GM23338 (cell line): ENCODE measurements around the gene PHACTR1. TPM values are rescaled to one million over a fixed set of nuclear protein-coding genes. Genes with fewer than 3 reads are reported as not detected.

Source experiments
- ATAC-seq: fragments of 200-7000 bp; cut with Tn5 transposase; 3 replicates; pipeline ENCODE4 v1.9.1; 2020
- DNase-seq: peaks from one replicate; pipeline ENCODE4 v3.0.0-alpha.2; 2015; ENCODE audit warnings: low spot score
- H2AFZ ChIP-seq: fragments of 200-600 bp; sonication (generic); 2 replicates; pipeline ENCODE4 v1.8.0; 2016; ENCODE audit warnings: antibody characterized with exemption, mild to moderate bottlenecking, moderate library complexity
- H3F3A ChIP-seq: fragments of 200-600 bp; sonication (generic); replicated peaks from 2 replicates; pipeline ENCODE4 v1.8.0; 2017; ENCODE audit warnings: antibody characterized with exemption, mixed run types, low read depth
- H3K27ac ChIP-seq: fragments of 200-600 bp; sonication (generic); 2 replicates; pipeline ENCODE4 v1.6.1; 2016; ENCODE audit warnings: low read depth
- H3K27me3 ChIP-seq: fragments of 200-600 bp; sonication (generic); 2 replicates; pipeline ENCODE4 v1.8.0; 2016; ENCODE audit warnings: mild to moderate bottlenecking, mixed run types, moderate library complexity; ENCODE audit not compliant: insufficient read depth
- H3K36me3 ChIP-seq: fragments of 200-600 bp; sonication (generic); 2 replicates; pipeline ENCODE4 v1.8.0; 2016; ENCODE audit warnings: mild to moderate bottlenecking; ENCODE audit not compliant: insufficient read depth
- H3K4me1 ChIP-seq: fragments of 200-600 bp; sonication (generic); 2 replicates; pipeline ENCODE4 v1.8.0; 2016; ENCODE audit warnings: mild to moderate bottlenecking, moderate library complexity; ENCODE audit not compliant: insufficient read depth
- H3K4me2 ChIP-seq: fragments of 200-600 bp; sonication (generic); 2 replicates; pipeline ENCODE4 v1.7.1; 2017; ENCODE audit warnings: mixed run types
- H3K4me3 ChIP-seq: fragments of 200-600 bp; sonication (generic); 2 replicates; pipeline ENCODE4 v1.6.1; 2016; ENCODE audit warnings: mixed run types
- H3K79me2 ChIP-seq: fragments of 200-600 bp; sonication (generic); replicated peaks from 2 replicates; pipeline ENCODE4 v1.8.0; 2017; ENCODE audit warnings: mild to moderate bottlenecking; ENCODE audit not compliant: insufficient read depth
- H3K9me2 ChIP-seq: fragments of 200-600 bp; sonication (generic); 2 replicates; pipeline ENCODE4 v1.8.0; 2017; ENCODE audit not compliant: insufficient read depth
- H4K20me1 ChIP-seq: fragments of 200-600 bp; sonication (generic); replicated peaks from 2 replicates; pipeline ENCODE4 v1.8.0; 2017; ENCODE audit warnings: mild to moderate bottlenecking; ENCODE audit not compliant: insufficient read depth
- H3K27ac Mint-ChIP-seq: 2 replicates; pipeline ENCODE4 v1.8.0; 2020; ENCODE audit warnings: inconsistent platforms, mild to moderate bottlenecking, moderate library complexity, mixed read lengths
- H3K27me3 Mint-ChIP-seq: 3 replicates; pipeline ENCODE4 v1.8.0; 2022; ENCODE audit warnings: low read depth, mild to moderate bottlenecking, moderate library complexity, mixed read lengths, inconsistent platforms; ENCODE audit not compliant: insufficient read depth, poor library complexity
- H3K36me3 Mint-ChIP-seq: 3 replicates; pipeline ENCODE4 v1.8.0; 2021; ENCODE audit warnings: low read depth, mild to moderate bottlenecking, inconsistent platforms, moderate library complexity, mixed read lengths
- H3K4me1 Mint-ChIP-seq: 3 replicates; pipeline ENCODE4 v1.8.0; 2020; ENCODE audit warnings: mild to moderate bottlenecking, inconsistent platforms, mixed read lengths
- H3K4me3 Mint-ChIP-seq: 3 replicates; pipeline ENCODE4 v1.8.0; 2021; ENCODE audit warnings: moderate library complexity, mild to moderate bottlenecking, inconsistent platforms, mixed read lengths
- H3K9me3 Mint-ChIP-seq: 3 replicates; pipeline ENCODE4 v1.8.0; 2020; ENCODE audit warnings: moderate library complexity, mild to moderate bottlenecking, inconsistent platforms, mixed read lengths
- EZH2 ChIP-seq: fragments of 200-600 bp; sonication (generic); IDR thresholded peaks from one replicate; pipeline ENCODE4 v1.8.0; 2017; ENCODE audit warnings: antibody characterized with exemption, mild to moderate bottlenecking, low read depth; ENCODE audit not compliant: unreplicated experiment
- EZH2phosphoT487 ChIP-seq: fragments of 200-600 bp; sonication (generic); IDR thresholded peaks from one replicate; pipeline ENCODE4 v1.8.1; 2018; ENCODE audit warnings: antibody characterized with exemption; ENCODE audit not compliant: unreplicated experiment
- JUNB ChIP-seq: IDR thresholded peaks from one replicate; pipeline ENCODE4 v1.6.1; 2016; ENCODE audit warnings: antibody characterized with exemption; ENCODE audit not compliant: unreplicated experiment
- NANOG ChIP-seq: IDR thresholded peaks from 2 replicates; pipeline ENCODE4 v1.6.1; 2016; ENCODE audit warnings: antibody characterized with exemption, borderline replicate concordance
- POLR2AphosphoS5 ChIP-seq: IDR thresholded peaks from 2 replicates; pipeline ENCODE4 v1.6.1; 2016; ENCODE audit warnings: antibody characterized with exemption, low read depth
- STAT1 ChIP-seq: IDR thresholded peaks from one replicate; pipeline ENCODE4 v1.6.1; 2016; ENCODE audit warnings: antibody characterized with exemption; ENCODE audit not compliant: unreplicated experiment
- ZNF114 ChIP-seq: fragments of 250-450 bp; sonication (Bioruptor Pico); IDR thresholded peaks from 2 replicates; pipeline ENCODE4 v1.5.0; 2020; ENCODE audit warnings: mild to moderate bottlenecking, moderate library complexity
- ZNF331 ChIP-seq: fragments of 250-450 bp; sonication (Bioruptor Pico); IDR thresholded peaks from 2 replicates; pipeline ENCODE4 v1.5.0; 2020; ENCODE audit warnings: low read depth, mild to moderate bottlenecking, moderate library complexity
- polyA plus RNA-seq: library from polyadenylated mRNA; unstranded; fragments of >200 nt; fragmentation: Nextera tagmentation; extraction: Ambion mirVana; gene quantifications from 2 replicates; pipeline ENCODE4 v1.2.1, GENCODE V29; 2016
- total RNA-seq: library from RNA; depleted of rRNA; stranded (reverse); fragments of >200 nt; shearing (Covaris generic); gene quantifications from 2 replicates; pipeline ENCODE4 v1.2.3, GENCODE V29; 2014
- TF ChIP-seq, protein P1 (sequence below): fragments of 250-450 bp; sonication (Bioruptor Pico); IDR thresholded peaks from 2 replicates; pipeline ENCODE4 v1.5.0; 2020; ENCODE audit warnings: mild to moderate bottlenecking, moderate library complexity
- TF ChIP-seq, protein P2 (sequence below), 2 experiments: fragments of 200-600 bp in 1 of 2; sonication (generic) in 1 of 2; conservative IDR thresholded peaks; 2 replicates each; pipeline versions ENCODE4 v1.5.1 to v1.6.1; 2016 to 2017; ENCODE audit warnings: antibody characterized with exemption in 2 of 2, low read depth in 2 of 2, mild to moderate bottlenecking in 2 of 2, moderate library complexity in 1 of 2
- TF ChIP-seq, protein P3 (sequence below): IDR thresholded peaks from 2 replicates; pipeline ENCODE4 v1.6.1; 2016; ENCODE audit warnings: antibody characterized with exemption

PHACTR1 gene
- total and polyA plus RNA-seq, 2 experiments from 2014 or later = 5.9 to 19.3 TPM

DNA sequence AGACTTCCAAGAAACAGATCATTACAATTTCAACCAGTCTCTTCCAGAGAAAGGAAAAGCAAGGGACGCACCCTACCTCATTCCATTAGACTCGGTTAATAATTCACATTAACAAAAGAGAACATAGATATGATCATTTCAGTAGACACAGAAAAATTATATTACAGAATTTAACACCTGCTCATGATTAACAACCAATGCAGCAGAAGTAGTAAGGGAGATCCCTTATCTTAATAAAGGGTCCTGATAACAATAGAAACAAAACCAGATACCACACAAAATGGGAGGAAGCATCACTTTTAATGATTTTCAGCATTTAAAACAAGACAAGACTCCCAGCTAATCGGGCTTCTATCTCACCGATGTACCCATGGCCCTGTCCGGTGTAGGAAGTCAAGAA, 396.8 kb downstream of the PHACTR1 start:
- Mint-ChIP-seq H3K27ac (no peak overlapping the region), H3K4me1 (peaks cover 24% of the 10 kb centered on the region), H3K4me3 (no peak overlapping the region), H3K27me3 (no peaks in the 10 kb centered on the region), H3K36me3 (peaks cover 8% of the 10 kb centered on the region; the same call in 2 of the 3 replicates), H3K9me3 (peaks cover 15% of the 10 kb centered on the region; the same call in 2 of the 3 replicates)
- Histone ChIP-seq H3K79me2 (no peaks in the 10 kb centered on the region), H3K36me3 (no peaks in the 10 kb centered on the region), H3K9me2 (no peaks in the 10 kb centered on the region), H3K27ac (no peak overlapping the region), H3K4me1 (peaks cover 16% of the 10 kb centered on the region), H3F3A (no peaks in the 10 kb centered on the region), H3K27me3 (no peaks in the 10 kb centered on the region), H4K20me1 (no peaks in the 10 kb centered on the region), H3K4me3 (no peak overlapping the region), H2AFZ (no peak overlapping the region), H3K4me2 (peak overlapping the region; percentile 17; the same call in 1 of the 2 replicates)
- TF ChIP-seq ZNF114 (CRISPR knock-in tag) = no peak
- TF ChIP-seq POLR2AphosphoS5 = no peak
- TF ChIP-seq, protein P1, sequence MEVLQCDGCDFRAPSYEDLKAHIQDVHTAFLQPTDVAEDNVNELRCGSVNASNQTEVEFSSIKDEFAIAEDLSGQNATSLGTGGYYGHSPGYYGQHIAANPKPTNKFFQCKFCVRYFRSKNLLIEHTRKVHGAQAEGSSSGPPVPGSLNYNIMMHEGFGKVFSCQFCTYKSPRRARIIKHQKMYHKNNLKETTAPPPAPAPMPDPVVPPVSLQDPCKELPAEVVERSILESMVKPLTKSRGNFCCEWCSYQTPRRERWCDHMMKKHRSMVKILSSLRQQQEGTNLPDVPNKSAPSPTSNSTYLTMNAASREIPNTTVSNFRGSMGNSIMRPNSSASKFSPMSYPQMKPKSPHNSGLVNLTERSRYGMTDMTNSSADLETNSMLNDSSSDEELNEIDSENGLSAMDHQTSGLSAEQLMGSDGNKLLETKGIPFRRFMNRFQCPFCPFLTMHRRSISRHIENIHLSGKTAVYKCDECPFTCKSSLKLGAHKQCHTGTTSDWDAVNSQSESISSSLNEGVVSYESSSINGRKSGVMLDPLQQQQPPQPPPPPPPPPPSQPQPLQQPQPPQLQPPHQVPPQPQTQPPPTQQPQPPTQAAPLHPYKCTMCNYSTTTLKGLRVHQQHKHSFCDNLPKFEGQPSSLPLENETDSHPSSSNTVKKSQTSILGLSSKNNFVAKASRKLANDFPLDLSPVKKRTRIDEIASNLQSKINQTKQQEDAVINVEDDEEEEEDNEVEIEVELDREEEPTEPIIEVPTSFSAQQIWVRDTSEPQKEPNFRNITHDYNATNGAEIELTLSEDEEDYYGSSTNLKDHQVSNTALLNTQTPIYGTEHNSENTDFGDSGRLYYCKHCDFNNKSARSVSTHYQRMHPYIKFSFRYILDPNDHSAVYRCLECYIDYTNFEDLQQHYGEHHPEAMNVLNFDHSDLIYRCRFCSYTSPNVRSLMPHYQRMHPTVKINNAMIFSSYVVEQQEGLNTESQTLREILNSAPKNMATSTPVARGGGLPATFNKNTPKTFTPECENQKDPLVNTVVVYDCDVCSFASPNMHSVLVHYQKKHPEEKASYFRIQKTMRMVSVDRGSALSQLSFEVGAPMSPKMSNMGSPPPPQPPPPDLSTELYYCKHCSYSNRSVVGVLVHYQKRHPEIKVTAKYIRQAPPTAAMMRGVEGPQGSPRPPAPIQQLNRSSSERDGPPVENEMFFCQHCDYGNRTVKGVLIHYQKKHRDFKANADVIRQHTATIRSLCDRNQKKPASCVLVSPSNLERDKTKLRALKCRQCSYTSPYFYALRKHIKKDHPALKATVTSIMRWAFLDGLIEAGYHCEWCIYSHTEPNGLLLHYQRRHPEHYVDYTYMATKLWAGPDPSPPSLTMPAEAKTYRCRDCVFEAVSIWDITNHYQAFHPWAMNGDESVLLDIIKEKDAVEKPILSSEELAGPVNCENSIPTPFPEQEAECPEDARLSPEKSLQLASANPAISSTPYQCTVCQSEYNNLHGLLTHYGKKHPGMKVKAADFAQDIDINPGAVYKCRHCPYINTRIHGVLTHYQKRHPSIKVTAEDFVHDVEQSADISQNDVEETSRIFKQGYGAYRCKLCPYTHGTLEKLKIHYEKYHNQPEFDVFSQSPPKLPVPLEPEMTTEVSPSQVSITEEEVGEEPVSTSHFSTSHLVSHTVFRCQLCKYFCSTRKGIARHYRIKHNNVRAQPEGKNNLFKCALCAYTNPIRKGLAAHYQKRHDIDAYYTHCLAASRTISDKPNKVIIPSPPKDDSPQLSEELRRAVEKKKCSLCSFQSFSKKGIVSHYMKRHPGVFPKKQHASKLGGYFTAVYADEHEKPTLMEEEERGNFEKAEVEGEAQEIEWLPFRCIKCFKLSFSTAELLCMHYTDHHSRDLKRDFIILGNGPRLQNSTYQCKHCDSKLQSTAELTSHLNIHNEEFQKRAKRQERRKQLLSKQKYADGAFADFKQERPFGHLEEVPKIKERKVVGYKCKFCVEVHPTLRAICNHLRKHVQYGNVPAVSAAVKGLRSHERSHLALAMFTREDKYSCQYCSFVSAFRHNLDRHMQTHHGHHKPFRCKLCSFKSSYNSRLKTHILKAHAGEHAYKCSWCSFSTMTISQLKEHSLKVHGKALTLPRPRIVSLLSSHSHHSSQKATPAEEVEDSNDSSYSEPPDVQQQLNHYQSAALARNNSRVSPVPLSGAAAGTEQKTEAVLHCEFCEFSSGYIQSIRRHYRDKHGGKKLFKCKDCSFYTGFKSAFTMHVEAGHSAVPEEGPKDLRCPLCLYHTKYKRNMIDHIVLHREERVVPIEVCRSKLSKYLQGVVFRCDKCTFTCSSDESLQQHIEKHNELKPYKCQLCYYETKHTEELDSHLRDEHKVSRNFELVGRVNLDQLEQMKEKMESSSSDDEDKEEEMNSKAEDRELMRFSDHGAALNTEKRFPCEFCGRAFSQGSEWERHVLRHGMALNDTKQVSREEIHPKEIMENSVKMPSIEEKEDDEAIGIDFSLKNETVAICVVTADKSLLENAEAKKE (CRISPR knock-in tag) = no peak
- TF ChIP-seq ZNF331 = no peak
- TF ChIP-seq, protein P2, sequence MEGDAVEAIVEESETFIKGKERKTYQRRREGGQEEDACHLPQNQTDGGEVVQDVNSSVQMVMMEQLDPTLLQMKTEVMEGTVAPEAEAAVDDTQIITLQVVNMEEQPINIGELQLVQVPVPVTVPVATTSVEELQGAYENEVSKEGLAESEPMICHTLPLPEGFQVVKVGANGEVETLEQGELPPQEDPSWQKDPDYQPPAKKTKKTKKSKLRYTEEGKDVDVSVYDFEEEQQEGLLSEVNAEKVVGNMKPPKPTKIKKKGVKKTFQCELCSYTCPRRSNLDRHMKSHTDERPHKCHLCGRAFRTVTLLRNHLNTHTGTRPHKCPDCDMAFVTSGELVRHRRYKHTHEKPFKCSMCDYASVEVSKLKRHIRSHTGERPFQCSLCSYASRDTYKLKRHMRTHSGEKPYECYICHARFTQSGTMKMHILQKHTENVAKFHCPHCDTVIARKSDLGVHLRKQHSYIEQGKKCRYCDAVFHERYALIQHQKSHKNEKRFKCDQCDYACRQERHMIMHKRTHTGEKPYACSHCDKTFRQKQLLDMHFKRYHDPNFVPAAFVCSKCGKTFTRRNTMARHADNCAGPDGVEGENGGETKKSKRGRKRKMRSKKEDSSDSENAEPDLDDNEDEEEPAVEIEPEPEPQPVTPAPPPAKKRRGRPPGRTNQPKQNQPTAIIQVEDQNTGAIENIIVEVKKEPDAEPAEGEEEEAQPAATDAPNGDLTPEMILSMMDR (conservative IDR thresholded peaks at IDR 0.05; ENCODE audit: low read depth in 2 of 2) = no peak
- no peak for TF ChIP-seq JUNB
- no peak for TF ChIP-seq NANOG
- TF ChIP-seq STAT1 = no peak
- TF ChIP-seq EZH2 = no peak
- TF ChIP-seq, protein P3, sequence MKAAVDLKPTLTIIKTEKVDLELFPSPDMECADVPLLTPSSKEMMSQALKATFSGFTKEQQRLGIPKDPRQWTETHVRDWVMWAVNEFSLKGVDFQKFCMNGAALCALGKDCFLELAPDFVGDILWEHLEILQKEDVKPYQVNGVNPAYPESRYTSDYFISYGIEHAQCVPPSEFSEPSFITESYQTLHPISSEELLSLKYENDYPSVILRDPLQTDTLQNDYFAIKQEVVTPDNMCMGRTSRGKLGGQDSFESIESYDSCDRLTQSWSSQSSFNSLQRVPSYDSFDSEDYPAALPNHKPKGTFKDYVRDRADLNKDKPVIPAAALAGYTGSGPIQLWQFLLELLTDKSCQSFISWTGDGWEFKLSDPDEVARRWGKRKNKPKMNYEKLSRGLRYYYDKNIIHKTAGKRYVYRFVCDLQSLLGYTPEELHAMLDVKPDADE = no peak
- TF ChIP-seq EZH2phosphoT487 = no peak
- no peak for ATAC-seq
- DNase-seq = no peak
